GM21576 (cell line): ENCODE measurements around the gene ALKBH2.

Experiments
- ATAC-seq: cut with Tn5 transposase; IDR thresholded peaks from one replicate; pipeline ENCODE4 v1.9.1; 2021; ENCODE audit warnings: mild to moderate bottlenecking, moderate library complexity; ENCODE audit not compliant: unreplicated experiment

ALKBH2 gene

GRCh38 chr12:109093022-109093918, at the start of gene ALKBH2:
Gene ALKBH2, minus strand, starts transcription at chr12:109093472. Its CDS starts 686 bp downstream, at chr12:109092786.
- peak; percentile 63 for ATAC-seq

- ATAC-seq: no peak
Measured at GRCh38 chr12:109140560-109140959, 47.3 kb upstream of the ALKBH2 start.

- no peak for ATAC-seq
Measured at GRCh38 chr12:109139791-109140190, 46.5 kb upstream of the ALKBH2 start.

- ATAC-seq: no peak
Measured at GRCh38 chr12:109139360-109139759, 46.1 kb upstream of the ALKBH2 start.

DNA sequence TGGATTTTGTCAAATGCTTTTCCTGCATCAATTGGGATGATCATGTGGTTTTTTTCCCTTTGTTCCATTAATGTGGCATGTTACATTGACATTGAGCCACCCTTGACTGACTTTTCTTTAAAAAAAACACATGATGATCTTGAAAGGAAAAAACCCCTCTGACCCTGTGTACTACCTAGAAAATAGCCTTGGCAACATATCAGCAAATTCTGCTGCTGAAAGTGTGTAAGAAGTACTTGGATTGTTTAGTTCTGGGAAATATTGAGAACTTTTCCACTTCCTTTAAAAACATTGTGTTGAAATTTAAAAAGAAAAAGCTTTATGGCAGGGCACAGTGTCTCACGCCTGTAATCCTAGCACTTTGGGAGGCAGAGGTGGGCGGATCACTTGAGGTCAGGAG, 43.8 kb upstream of the ALKBH2 start:
- no peak for ATAC-seq

- ATAC-seq: no peak
Measured at GRCh38 chr12:109134186-109134917, 41.1 kb upstream of the ALKBH2 start.

DNA sequence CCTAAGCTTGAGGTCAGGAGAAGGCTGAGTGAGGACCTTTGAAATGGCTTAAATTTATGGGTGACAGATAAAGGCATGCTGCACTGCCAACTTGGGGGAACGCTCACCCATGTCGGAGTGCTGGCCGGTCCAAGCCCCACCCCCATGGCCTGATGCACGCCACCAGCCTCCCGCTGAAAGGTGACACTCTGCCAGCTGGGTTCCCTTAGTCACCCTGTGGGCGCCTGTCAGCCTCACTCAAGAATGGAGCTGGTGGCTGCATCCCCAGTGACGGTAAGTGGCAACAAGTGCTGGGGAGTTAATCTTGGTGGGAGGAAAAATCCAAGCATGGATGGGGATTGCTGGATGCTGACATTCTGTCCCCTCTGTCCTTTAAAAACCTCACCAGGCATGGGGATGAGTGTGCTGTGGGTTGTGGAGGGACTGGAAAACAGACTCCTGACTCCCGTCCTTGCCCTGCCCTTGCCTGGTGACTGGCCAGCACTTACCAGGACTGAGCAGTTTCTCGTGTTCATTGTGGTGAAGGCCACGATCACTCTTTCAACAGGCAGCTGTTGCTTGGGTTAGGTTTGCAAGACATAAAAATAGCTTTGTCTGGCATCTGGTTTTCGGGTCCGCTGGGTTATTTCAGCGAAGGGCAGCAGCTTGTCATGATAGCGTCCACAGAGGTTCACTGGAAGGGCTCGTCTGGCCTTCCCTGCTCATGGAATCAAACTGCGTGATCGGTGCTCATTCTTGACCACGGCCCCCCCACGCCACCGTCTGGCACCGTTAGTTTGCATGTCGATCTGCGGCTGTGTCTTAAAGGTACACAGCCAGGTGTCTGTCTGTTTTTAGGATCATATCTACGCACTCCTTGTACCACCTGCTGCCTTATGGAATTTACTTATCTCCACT, 38.1 kb upstream of the ALKBH2 start:
- no peak for ATAC-seq

GRCh38 chr12:109130297-109131153, 37.3 kb upstream of the ALKBH2 start:
- ATAC-seq: no peak

DNA sequence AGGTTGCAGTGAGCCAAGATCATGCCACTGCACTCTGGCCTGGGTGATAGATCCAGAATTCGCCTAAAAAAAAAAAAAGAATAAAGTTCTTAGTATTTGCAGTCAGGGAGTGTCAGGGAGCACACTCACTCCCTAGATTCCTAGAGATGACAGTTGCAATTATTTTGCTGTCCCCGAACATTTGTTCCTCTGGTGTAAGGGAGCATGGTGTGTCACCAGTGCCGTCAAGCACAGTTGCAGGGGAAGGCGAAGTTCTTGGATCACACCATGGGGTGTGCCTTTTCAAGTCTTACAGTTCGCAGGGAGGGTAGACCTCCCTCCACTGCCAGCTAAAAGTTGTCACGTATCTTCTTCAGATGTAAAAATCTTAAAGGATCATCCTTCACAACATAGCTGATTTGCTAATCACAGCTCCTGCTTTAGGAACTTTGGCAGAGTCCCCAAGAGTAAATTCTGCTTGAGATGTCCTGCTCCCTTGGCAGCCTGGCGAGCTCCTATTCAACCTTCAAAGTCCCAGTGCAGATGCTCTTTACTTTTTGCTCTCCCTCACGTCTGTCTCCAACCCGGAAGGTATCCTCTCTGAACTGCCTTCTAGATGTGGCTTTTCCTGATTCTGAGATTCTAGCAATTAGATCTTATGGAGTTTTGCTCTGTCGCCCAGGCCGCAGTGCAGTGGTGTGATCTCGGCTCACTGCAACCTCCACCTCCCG, 34.4 kb upstream of the ALKBH2 start:
- ATAC-seq: no peak

GRCh38 chr12:109126784-109127183, 33.5 kb upstream of the ALKBH2 start:
- no peak for ATAC-seq

DNA sequence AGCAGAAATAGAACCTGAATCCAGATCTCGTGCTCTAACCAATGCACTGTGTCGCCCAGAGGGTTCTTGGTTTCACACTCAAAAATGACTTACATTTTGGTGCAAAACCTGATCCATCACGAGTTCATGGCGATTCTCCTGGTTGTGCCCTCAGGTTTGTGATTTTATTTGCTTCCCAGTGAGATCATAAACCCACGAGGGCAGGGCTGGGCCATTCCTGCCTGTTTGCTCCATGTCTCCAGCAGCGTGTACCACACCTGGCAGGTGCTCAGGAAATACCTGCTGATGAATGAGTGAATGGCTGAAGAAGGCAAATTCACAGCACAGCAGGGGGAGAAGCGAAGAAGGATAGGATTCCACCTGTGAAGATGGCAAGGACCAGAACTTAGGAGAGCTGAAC, 32.5 kb upstream of the ALKBH2 start:
- no peak for ATAC-seq

- ATAC-seq: no peak
Measured at GRCh38 chr12:109124878-109125648, 31.8 kb upstream of the ALKBH2 start.

DNA sequence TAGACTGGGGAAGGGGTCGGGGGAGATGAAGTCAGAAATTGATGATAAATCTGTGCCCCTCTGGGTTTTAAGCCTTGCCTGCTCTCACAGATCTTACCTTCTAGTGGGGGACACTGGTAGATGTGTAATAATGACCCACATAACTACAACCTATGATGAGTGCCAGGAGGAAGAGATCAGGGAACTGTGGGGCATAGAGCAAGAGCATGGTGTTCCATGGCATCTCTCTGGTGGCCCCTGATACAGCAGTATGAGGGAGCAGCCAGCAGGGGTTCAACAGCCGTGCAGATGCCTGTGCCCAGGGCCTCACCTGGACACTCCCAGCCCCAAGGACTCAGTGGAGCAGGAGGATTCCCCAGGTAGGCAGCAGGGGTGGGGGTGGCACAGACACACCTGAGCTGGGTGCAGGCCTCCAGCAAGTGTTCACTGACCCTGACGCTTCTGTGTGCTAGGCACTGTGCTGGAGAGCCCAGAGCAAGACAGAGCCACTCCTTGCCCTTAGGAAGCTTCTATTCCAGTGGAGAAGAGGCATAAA, 28.1 kb upstream of the ALKBH2 start:
- ATAC-seq: no peak

- ATAC-seq: no peak
Measured at GRCh38 chr12:109120557-109120956, 27.3 kb upstream of the ALKBH2 start.

GRCh38 chr12:109120095-109120494, 26.8 kb upstream of the ALKBH2 start:
- ATAC-seq: no peak

DNA sequence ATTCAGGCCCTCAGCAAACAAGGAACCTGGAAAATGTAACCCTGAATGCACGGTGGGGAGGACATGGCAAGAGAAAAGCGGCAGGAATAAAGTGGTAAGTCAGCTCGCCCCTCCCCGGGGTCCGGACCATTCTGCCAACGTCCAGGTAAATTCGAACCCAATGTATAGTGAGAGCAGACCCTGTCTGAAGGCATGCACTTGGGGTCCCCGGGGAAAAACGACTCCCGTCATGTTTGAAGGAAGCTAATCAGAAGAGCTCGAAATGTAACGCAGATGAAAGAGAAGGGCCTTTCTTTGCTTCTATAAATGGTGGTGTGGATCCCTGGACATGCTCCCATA, 23.3 kb upstream of the ALKBH2 start:
- ATAC-seq: no peak

- no peak for ATAC-seq
Measured at GRCh38 chr12:109115758-109116610, 22.7 kb upstream of the ALKBH2 start, which contains the start of gene ACACB. Gene ACACB, plus strand, starts transcription at chr12:109116587. Its CDS starts 22,819 bp downstream, at chr12:109139406.

- no peak for ATAC-seq
Measured at GRCh38 chr12:109115404-109115757, 22.1 kb upstream of the ALKBH2 start.
